NCI-H524 (cell line): ENCODE results near the gene GCSAML.
"Not testable (repeated sequence)": the region's sequence is repeated elsewhere in the genome, so short reads cannot be mapped to it uniquely, and the experiment has no call there.

Experiments
- DNase-seq, 2 experiments: peaks; one replicate each; lab custom pipeline; 2025; lab: John Stamatoyannopoulos, UW

Gene GCSAML

DNA sequence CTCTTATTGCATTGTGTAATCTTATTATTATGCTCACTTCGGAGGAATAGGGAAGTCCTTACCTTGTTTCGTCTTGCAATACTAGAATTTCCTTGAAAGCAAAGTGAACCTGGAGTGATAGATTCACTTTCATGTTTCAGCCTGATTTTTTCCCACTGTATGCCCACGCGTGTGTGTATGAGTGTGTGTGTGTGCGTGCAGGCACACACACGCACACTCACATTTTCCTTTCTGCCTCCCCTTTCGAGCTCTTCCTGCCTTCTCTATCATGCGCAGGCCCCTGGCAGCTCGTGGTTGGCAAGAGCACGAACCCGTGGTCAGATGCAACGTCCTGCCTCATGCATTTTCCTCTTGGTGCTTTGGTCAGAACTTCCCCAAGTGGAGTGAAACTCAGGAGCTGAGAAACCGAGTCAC is at the start of gene GCSAML:
Gene GCSAML (plus strand): TSS at position 366 of the 414 bp plus-strand sequence. CDS start 58 bp downstream, outside the sequence.
- DNase-seq = no peak

DNA sequence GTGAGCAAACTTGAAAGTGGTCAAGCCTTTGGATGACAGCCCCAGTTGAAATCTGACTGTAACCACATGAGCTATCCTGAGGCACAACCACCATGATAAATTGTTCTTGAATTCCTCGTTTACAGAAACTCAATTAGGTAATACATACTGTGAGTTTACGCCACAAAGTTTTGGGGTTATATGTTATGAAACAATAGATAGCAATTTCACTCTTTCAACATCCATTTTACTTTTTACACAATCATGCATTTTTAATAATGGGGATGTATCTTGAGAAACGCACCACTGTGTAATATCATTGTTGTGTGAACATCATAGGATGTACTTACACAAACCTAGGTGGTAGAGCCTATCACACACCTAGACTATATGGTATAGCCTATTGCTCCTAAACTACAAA is 48.1 kb upstream of the GCSAML start:
- DNase-seq = no peak

DNA sequence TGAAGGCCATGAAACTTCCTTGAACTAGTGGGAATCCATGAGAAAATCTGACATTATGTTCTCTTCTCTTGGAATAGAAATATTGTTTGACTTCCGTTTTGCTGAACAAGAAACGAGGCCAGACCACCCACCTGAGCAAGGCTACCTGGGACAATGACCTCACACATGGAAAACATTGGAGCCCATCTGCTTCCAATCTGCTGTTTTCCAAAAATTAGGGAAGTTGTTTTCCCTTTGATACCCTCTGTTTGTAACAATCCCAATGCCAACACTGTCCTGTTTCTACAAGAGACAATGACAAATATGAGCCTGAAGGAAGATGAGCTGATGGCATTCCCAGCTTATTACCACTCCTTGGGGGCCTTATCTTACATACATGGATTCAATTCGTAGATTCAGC is 42.1 kb upstream of the GCSAML start:
- DNase-seq = no peak

DNA sequence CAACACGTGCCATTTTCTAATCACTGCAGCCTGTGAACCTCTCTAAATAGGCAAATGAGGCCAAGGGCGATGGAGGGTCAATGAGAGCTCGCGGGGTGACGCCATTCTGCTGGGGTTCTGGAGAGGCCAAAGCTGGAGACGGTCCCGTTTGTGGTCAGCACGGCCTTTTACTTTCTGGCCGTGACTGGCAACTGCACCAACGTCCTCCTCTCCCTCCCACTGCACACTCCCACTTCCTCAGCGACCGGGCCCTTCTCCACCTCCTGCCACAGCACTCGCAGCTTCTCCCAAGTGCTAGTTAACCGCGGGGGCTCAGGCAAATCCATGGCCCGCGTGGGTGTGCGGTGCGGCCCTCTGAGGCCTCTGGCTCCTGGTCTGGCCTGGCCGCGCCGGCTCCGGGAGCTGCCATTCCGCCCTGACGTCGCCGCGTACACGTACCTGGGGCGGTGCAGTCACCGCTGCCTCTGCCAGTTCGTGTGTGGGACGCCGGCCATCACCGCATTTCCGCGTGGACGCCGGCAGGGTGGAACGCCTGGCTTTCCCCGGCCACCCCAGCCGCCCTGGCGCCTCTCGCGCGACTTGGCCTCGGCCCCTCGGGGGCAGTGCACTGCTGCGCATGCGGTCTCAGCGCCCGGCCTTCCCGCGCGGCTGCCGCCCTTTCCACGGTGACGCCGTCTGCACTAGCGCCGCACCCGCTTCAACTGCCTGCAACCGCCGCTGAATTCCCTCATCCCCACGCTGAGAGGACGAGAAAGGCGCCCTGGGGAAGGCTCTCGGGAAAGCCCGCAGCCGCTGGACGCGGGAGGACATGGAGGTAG is 30.9 kb upstream of the GCSAML start:
- no peak for DNase-seq

DNA sequence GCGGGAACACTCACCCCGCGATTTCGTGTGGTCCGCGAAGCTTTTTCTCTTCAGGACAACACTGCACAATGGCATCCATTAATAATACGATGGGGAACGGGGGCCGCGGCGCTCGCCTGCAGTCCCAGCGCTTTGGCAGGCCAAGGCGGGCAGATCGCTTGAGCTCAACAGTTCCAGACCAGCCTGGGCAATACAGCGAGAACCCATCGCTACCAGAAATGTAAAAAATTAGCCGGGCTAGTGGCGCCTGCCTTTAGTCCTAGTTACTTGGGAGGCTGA is 30.4 kb upstream of the GCSAML start:
- no peak for DNase-seq

DNA sequence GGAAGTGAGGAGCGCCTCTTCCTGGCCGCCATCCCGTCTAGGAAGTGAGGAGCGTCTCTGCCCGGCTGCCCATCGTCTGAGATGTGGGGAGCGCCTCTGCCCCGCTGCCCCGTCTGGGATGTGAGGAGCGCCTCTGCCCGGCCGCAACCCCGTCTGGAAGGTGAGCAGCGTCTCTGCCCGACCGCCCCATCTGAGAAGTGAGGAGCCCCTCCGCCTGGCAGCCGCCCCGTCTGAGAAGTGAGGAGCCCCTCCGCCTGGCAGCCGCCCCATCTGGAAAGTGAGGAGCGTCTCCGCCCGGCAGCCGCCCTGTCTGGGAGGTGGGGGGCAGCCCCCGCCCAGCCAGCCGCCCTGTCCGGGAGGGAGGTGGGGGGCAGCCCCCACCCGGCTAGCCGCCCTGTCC is 27.0 kb upstream of the GCSAML start:
- DNase-seq = not testable (repeated sequence)

DNA sequence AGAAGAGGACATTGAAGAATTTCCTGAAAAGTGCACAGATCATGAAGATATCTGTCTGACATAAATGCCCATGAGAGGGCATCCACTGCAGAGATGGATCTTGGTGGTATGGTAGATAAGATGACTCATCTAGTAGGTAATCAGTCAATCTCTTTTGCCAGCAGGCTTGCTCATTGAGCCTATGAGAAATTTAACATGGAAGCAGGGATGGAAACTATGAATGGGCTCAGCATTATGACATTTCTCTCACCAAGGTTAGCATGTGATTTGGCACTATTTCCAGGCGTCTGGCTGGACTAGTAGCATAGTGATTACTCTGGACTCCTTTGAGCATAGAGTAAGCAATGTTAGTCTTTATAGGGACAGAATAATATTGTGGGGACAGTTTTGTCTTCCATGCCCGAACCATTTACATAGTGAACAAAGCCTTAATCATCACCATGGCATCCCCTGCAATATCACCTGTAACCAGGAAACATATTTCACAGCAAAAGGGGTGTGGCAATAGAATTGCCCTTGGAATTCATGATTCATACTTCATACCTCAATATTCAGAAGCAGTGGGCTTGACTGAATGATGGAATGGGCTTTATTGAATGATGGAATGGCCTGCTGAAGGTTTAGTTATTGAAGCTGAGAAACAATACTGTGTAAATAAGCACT is 20.0 kb upstream of the GCSAML start:
- DNase-seq = no peak

DNA sequence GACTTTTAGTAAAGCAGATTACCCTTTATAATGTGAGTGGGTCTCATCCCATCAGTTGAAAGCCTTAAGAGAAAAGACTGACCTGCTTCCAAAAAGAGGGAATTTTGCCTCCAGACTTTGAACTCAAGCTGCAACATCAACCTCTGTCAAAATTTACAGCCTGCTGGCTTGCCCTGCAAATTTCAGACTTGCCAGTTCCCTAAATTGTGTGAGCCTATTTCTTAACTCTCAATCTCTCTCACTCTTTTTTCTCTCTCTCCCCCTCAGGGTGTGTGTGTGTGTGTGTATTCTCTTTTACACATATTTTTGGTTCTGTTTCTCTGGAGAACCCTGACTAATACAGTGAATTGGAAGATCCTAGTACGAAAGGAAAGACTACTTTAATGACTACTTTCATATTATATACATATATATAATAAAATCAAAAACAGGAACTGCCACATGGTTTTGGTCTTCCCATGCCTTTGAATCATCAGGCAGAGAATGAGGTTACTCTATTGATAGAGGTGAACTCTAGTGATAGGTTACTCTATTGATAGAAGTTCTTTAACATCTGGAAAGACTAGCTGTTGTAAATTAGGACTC is 19.1 kb upstream of the GCSAML start:
- no peak for DNase-seq

DNA sequence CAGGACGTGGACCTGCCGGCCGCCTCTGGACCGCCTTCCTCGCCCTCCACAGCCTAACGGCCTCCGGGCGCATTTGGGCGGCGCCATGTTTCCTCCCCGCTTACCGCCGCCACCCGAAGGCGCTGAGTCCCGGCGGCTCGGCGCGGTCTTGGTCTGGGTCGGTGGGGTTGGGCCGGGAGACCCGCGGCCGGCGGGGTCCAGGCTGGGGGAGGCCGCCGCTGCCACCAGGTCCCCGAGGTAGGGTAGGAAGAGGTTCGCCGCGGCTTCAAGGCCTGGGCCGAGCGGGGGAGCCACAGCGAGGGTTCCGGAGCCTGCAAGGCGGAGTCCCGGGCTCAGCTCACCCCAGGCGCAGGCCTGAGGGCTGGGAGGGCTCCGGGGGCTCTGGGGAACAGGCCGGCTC is 18.1 kb upstream of the GCSAML start:
- DNase-seq = no peak

DNA sequence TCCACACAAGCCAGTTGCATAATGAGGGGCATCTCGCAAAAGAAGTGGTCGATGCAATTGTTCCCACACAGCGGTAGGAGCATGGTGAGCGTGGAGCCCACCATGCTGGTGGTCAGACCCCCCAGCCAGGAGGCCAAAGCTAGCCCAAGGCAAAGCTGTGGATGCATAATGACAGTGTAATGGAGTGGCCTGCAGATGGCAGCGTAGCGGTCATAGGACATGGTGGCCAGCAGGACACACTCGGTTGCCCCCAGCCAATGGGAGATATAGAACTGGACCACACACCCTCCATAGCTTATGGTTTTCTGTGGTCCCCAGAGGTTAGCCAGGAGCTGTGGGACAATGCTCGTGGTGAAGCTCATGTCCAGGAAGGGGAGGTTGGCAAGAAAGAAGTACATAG is 17.0 kb upstream of the GCSAML start:
- DNase-seq = no peak

DNA sequence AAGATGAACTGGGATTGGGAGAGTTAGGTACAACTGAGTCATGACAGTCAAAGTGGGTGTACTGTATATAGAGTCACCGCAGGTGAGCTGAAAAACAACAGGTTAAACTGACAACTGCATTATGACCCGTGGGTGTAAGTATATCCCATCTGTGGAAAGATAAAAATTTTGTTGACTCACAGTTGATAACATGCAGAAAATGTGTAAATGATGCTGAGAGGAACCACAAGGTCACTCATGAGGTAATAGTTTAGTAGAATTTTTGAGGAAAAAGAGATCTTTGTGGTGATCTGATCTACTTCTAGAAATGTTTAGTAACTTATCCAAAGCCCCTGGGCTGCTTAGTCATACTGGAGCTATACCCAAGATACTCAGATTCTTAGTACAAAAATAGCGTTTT is 13.5 kb upstream of the GCSAML start:
- DNase-seq = no peak

DNA sequence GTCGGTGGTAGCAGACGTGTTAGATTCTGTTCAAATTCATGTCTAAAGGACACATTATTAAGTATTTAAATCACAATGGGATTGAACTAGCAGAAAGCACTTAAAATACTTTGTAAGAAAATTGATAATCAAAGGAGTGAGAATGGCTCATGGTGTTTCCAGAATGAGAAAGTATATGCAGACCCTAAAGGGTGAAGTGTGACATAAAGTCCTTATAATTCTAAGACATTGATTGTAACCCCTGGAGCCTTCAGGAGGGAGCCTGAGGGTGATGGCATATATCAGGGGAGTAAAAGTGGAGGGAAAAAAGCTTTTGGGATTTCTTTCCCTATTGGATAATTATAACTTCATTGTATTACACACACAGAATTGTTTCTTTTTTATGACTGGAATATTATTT is 12.6 kb upstream of the GCSAML start, which contains the start of gene OR2C3:
Gene OR2C3 (minus strand): TSS at position 101 of the 400 bp plus-strand sequence. CDS start 3,929 bp downstream, outside the sequence.
- no peak for DNase-seq

DNA sequence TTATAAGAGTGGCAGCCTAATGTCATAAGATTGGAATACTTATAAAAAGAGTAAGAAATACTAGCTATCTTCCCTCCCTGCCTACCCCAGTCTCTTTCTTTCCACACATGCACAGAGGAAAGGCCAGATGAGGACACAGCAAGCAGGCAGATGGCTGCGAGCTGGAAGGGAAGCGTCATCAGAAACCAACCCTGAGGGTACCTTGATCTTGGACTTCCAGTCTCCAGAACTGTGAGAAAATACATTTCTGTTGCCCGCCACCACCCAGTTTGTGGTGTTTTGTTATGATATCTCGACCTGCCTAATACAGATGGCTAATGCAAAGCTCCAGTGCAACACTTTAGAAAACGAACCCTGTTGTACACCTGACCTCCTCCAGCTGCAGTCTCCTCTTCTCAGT is 10.4 kb upstream of the GCSAML start:
- no peak for DNase-seq

DNA sequence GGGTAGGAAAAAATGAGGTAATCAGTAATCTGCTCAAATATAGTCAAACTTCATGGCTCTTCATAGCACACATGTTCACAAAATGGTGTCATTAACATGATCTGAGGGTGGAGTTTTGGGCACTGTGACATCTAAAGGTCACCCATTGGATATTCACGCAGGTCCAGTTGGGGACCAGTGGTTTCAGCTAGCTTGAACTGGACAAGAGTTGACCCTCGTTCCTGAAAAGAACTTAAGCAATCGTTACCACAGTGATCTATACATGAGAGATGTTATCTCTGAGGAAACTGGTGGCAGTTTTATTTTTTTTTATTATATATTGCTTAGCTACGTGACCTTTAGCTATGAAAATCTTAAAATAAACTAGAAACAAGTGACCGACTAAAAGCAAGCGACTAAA is 9.7 kb upstream of the GCSAML start:
- no peak for DNase-seq

DNA sequence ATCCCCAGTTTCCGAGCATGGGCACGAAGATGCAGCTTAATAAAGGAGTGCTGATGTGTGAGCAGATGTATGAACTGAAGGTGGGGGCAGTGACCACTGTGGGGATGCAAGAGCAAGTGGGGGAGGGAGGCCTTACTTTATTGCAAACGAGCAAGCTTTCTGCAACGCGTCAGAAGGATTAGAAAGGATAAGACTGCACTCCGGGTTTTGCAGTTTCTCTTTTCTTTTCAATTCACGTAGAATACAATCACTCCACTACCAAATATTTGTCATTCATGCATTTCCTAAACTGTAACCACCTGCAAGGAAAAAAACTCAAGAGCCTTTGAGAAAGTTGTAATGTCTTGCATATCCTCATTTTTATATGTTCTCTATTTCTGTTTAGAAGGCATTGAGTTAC is 8.4 kb upstream of the GCSAML start:
- no peak for DNase-seq

DNA sequence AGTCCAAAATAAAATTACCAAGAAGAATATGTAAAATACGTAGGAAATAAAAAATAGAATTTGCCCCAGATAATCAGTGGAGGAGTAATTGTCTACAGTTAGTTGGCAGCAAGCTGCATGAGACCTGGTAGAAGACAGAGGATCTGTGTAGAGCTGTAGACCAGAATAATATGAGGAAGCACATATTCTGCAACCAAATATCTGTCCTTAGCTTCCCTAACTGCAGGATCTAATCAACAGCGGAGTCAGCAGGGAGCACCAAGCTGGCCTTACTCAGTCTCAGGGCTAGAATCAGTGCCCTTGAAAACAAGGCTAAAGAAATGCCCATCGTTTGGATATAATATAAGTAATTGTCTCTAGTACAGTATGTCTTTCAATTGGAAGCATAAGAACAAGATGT is 6.1 kb upstream of the GCSAML start:
- DNase-seq = no peak

DNA sequence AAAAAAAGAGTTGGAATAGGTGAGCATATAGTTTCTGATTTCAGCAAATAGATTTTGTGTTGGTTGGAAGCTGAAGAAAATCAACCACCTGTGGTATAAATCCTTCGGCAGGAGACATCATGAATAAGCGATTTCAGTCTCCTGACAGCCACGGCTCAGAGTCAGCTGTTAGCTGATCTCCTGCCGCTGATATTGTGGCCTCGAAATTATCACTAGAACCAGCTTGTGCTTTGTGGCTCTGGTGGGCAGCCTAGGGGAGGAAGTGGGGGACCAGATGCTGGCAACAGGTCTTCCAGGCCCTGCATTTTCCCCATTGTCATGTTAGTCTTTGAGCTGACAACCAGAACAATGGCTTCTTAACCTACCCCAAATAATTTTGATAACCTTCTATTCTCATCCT is 842 bp upstream of the GCSAML start:
- no peak for DNase-seq

DNA sequence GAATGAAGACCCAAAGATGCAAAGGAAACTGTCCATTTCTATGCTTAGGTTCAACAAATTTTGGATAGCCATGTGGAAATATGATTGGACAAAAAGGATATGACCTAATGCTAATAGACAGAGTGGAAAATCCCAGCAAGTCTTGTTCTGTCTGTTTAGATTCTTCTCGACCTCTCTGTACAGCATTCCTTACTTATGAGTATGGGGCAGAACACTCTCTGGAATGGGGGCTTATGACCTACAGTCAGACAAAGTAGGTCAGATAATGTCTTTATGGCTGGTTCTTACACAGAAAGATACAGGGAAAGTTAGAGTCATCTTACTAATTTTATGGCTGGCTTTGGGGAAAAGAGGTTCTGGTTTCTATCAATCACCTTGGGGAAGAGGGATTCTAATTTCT is 2.8 kb downstream of the GCSAML start:
- no peak for DNase-seq

DNA sequence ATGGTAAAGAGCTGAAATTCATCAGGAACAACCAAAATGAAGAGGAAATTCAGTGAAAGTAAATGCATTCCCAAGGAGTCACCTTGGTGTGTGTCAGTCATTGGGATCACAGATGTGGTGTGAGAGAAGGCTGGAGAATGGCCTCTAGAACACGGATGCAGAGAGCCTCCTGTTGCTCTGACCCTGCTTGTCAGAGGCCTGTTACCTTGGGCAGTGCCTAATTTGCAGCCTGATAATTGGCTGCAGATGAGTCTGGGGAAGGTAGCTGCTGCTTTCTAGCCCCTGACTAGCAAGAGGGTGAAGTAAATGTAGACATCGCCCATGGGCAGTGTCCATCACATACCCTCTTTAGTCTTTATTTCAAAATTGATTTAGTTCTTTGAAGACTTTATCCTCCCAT is 3.3 kb downstream of the GCSAML start:
- DNase-seq = no peak

DNA sequence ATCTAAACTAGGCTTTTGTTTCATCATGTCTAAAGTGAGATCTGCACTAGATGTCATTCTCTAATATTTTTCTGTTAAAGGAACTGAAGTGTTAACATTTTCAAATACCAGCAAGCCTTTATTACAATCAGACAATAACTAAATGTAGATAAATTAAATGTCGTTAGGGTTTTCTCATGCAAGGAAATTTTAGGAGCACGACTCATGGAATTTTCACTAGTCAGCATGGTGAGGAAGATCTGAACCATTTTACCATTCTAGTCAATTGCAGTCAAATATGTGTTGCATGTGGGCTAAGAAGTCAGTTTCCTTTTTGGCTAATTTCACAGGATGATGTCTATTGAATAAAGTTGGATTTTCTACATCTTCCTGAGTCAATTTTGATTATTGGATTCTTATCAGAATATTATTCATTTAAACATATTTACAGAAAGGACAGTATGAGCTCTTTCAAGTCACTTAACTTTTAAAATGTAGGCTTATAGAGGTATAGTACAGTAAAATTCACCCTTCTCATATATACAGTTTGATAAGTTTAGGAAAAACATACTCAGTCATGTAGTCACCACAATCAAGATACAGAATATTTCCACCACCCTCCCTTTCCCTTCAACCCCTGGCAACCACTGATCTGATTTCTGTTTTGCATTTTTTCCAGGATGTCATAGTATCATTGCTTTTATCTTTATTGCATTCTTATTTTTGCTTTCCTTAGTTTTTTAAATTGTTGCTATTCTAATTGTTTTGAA is 9.2 kb downstream of the GCSAML start:
- no peak for DNase-seq

DNA sequence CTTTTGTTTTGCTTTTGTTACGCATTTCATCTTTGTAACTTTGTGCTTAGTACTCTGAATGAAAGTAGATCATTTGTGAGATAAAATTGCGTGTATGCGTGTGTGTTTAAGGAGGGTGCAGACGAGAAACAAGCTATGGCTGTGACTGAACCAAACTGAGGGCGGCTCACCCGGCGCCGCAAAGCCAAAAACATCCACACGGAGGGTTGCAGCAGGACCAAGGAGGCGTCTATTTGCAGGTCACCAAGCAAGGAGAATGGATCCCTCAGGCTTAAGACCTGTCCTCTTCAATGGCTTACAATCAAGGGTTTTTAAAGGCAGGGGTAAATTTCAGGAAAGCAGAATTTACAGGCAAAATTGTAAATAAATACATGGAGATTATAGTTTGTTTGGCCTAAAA is 12.8 kb downstream of the GCSAML start:
- no peak for DNase-seq

DNA sequence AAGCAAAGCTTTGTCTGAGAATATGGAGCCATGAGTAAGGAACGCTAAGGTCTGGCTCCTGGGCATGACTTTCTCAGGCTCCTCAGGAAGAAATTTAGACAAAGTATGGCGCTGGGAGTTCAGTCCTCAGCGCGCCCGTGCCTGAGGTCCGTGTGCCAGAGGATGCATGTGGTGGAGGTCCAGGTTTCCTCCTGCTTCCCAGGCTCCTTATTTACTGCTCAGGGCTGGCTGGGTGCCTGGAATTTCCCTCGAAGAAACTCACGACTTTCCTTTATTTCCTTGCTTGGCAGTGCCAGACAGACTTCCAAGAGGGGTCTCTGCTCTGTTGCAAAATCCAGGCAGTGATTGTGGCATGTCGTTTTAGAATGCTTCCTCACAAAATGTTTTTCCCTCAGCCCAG is 13.3 kb downstream of the GCSAML start:
- no peak for DNase-seq

DNA sequence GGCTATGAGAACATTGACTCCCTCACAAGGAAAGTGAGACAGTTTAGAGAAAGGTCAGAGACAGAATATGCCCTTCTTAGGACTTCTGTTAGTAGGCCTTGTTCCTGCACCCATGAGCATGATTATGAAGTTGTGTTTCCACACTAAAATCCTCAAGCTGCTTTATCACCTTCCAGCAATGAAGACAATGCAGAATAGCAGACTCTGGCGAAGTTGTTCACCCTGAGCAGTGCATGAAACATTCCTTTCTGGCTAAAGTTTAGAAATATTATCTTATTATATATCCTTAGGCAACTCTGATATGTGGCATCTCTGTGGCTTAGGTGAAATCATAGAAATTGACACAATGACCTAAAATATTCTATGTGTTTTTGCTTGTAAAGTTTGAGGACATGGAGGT is 25.3 kb downstream of the GCSAML start:
- no peak for DNase-seq
